OCI-LY1 (cell line): Measurements from ENCODE around the gene EPHA4.

Experiments used
- CTCF ChIP-seq: fragments of 200-600 bp; sonication (generic), shearing (Covaris generic); IDR thresholded peaks from 2 replicates; pipeline ENCODE4 v1.5.1; 2017; ENCODE audit warnings: mild to moderate bottlenecking, antibody characterized with exemption, low read length, moderate library complexity, mixed read lengths
- EZH2 ChIP-seq: fragments of 200-600 bp; sonication (generic), shearing (Covaris generic); IDR thresholded peaks from 2 replicates; pipeline ENCODE4 v1.8.0; 2017; ENCODE audit warnings: borderline replicate concordance, mixed run types, mild to moderate bottlenecking, antibody characterized with exemption, low read length, moderate library complexity, mixed read lengths

GRCh38 chr2:221442128-221442527 is 130.0 kb downstream of the EPHA4 start:
- no peak for TF ChIP-seq CTCF
- no peak for TF ChIP-seq EZH2
